ENCODE data around the gene POTEE.
"Not testable (repeated sequence)": the region's sequence is repeated elsewhere in the genome, so short reads cannot be mapped to it uniquely, and the experiment has no call there.

GRCh38 chr2:131165562-131165961, 43.8 kb upstream of the POTEE start:
- TF ChIP-seq CTCF, POLR2A (IDR thresholded peaks at IDR 0.05): not testable (repeated sequence)

All from testis (tissue), 2 donors.